NCI-H2029 (cell line): ENCODE data around the gene DET1.
"Not testable (repeated sequence)": the region's sequence is repeated elsewhere in the genome, so short reads cannot be mapped to it uniquely, and the experiment has no call there.

Experiments used
- DNase-seq: peaks from one replicate; lab custom pipeline; 2025; lab: John Stamatoyannopoulos, UW

DET1 gene

GRCh38 chr15:88546248-88547129, at the start of gene DET1:
Gene DET1 (minus strand): TSS chr15:88546681. CDS start chr15:88531705, 14,976 bp downstream.
- DNase-seq: peak; percentile 75

- no peak for DNase-seq
Measured at GRCh38 chr15:88591384-88591783, 44.9 kb upstream of the DET1 start.

- no peak for DNase-seq
Measured at GRCh38 chr15:88590759-88591158, 44.3 kb upstream of the DET1 start.

GRCh38 chr15:88586401-88587162, 40.1 kb upstream of the DET1 start:
- DNase-seq: no peak

- DNase-seq: no peak
Measured at GRCh38 chr15:88580532-88580931, 34.1 kb upstream of the DET1 start.

GRCh38 chr15:88579322-88579721, 32.8 kb upstream of the DET1 start:
- no peak for DNase-seq

- no peak for DNase-seq
Measured at GRCh38 chr15:88574655-88575054, 28.2 kb upstream of the DET1 start.

- no peak for DNase-seq
Measured at GRCh38 chr15:88574077-88574476, 27.6 kb upstream of the DET1 start.

- no peak for DNase-seq
Measured at GRCh38 chr15:88571852-88572259, 25.4 kb upstream of the DET1 start.

GRCh38 chr15:88571153-88571851, 24.8 kb upstream of the DET1 start:
- DNase-seq: no peak

GRCh38 chr15:88568589-88568988, 22.1 kb upstream of the DET1 start:
- no peak for DNase-seq

- DNase-seq: no peak
Measured at GRCh38 chr15:88564741-88565140, 18.3 kb upstream of the DET1 start.

- no peak for DNase-seq
Measured at GRCh38 chr15:88563638-88564037, 17.2 kb upstream of the DET1 start.

- DNase-seq: not testable (repeated sequence)
Measured at GRCh38 chr15:88559565-88559964, 13.1 kb upstream of the DET1 start.

- DNase-seq: not testable (repeated sequence)
Measured at GRCh38 chr15:88558026-88558425, 11.5 kb upstream of the DET1 start.

- DNase-seq: not testable (repeated sequence)
Measured at GRCh38 chr15:88548009-88548408, 1.5 kb upstream of the DET1 start.

GRCh38 chr15:88545578-88546247, 768 bp downstream of the DET1 start:
- not testable (repeated sequence) for DNase-seq

- DNase-seq: no peak
Measured at GRCh38 chr15:88543065-88543776, 3.3 kb downstream of the DET1 start.

GRCh38 chr15:88542342-88542733, 4.1 kb downstream of the DET1 start:
- DNase-seq: no peak

GRCh38 chr15:88541709-88542341, 4.7 kb downstream of the DET1 start:
- DNase-seq: no peak

GRCh38 chr15:88541111-88541510, 5.4 kb downstream of the DET1 start:
- not testable (repeated sequence) for DNase-seq
